H1 (cell line): ENCODE results near the gene ZNF385D. TPM values are rescaled to one million over a fixed set of nuclear protein-coding genes. Genes with fewer than 3 reads are reported as not detected.

Experiments used
- CTCF ChIA-PET: fragments of 300-600 bp; sonication (Branson Sonifier 250); formaldehyde crosslinking; loops from one replicate; lab custom pipeline; 2021; ENCODE audit not compliant: partially characterized antibody; lab: Charles Lee
- POLR2A ChIA-PET: fragments of 300-600 bp; sonication (Branson Sonifier 250); formaldehyde crosslinking; loops from one replicate; lab custom pipeline; 2021; ENCODE audit warnings: inconsistent platforms; ENCODE audit not compliant: partially characterized antibody; lab: Charles Lee
- DNase-seq, 2 experiments: peaks; one replicate each; pipeline versions ENCODE4 v3.0.0 to v3.0.0-alpha.2; 2010 to 2022; ENCODE audit warnings: low spot score in 2 of 2, low read depth in 1 of 2, mixed read lengths in 1 of 2
- FAIRE-seq: peaks from 2 replicates; lab custom pipeline; 2011; peaks lifted over from hg19 to GRCh38; lab: Jason Lieb, UNC
- H2AFZ ChIP-seq: 2 replicates; pipeline ENCODE4 v1.8.1; 2012; ENCODE audit warnings: low read length, inconsistent platforms
- H2AK5ac ChIP-seq: 2 replicates; pipeline ENCODE4 v1.6.1; 2013; ENCODE audit warnings: low read depth, low read length
- H2BK120ac ChIP-seq: replicated peaks from 2 replicates; pipeline ENCODE3; 2013; ENCODE audit warnings: low read depth, low read length, inconsistent platforms
- H2BK12ac ChIP-seq: 2 replicates; pipeline ENCODE4 v1.6.1; 2013; ENCODE audit warnings: low read depth, low read length
- H2BK15ac ChIP-seq: 2 replicates; pipeline ENCODE4 v1.6.1; 2013; ENCODE audit warnings: low read length
- H2BK20ac ChIP-seq: 2 replicates; pipeline ENCODE4 v1.6.1; 2013; ENCODE audit warnings: low read length
- H2BK5ac ChIP-seq: 2 replicates; pipeline ENCODE4 v1.6.1; 2013; ENCODE audit warnings: low read depth, low read length
- H3K14ac ChIP-seq: 2 replicates; pipeline ENCODE4 v1.6.1; 2013; ENCODE audit warnings: inconsistent platforms; ENCODE audit not compliant: insufficient read length
- H3K18ac ChIP-seq: 2 replicates; pipeline ENCODE4 v1.6.1; 2013; ENCODE audit warnings: low read length; ENCODE audit errors: extremely low read depth
- H3K23ac ChIP-seq: 2 replicates; pipeline ENCODE4 v1.6.1; 2013; ENCODE audit warnings: inconsistent platforms; ENCODE audit not compliant: insufficient read length
- H3K23me2 ChIP-seq: 2 replicates; pipeline ENCODE4 v1.6.1; 2013; ENCODE audit warnings: low read depth, low read length
- H3K27ac ChIP-seq: 2 replicates; pipeline ENCODE4 v1.6.1; 2011; ENCODE audit warnings: low read depth, low read length, inconsistent platforms
- H3K27me3 ChIP-seq, 4 experiments: replicated peaks in 1 of 4; 1 replicate in 1 of 4; 2 replicates in 3 of 4; pipeline versions ENCODE4 v1.6.1 to v1.8.1; 2011 to 2013; ENCODE audit warnings: low read length in 3 of 4, mild to moderate bottlenecking in 3 of 4, inconsistent platforms in 2 of 4, mixed read lengths in 2 of 4, moderate library complexity in 1 of 4; ENCODE audit not compliant: control insufficient read depth in 3 of 4, insufficient read depth in 3 of 4; ENCODE audit errors: extremely low read depth in 1 of 4
- H3K36me3 ChIP-seq, 4 experiments: 2 replicates each; pipeline versions ENCODE4 v1.6.1 to v1.8.1; 2011 to 2013; ENCODE audit warnings: mild to moderate bottlenecking in 4 of 4, low read length in 3 of 4, moderate library complexity in 2 of 4, control low read depth in 1 of 4, inconsistent platforms in 1 of 4; ENCODE audit not compliant: insufficient read depth in 4 of 4, control insufficient read depth in 2 of 4
- H3K4ac ChIP-seq: replicated peaks from 2 replicates; pipeline ENCODE3; 2013; ENCODE audit warnings: low read length, low read depth, mixed read lengths, inconsistent platforms; ENCODE audit not compliant: insufficient read length
- H3K4me1 ChIP-seq, 4 experiments: replicated peaks in 1 of 4; 1 replicate in 1 of 4; 2 replicates in 3 of 4; pipeline versions ENCODE4 v1.6.1 to v1.8.1; 2011 to 2013; ENCODE audit warnings: low read length in 3 of 4, inconsistent platforms in 2 of 4, mixed read lengths in 1 of 4; ENCODE audit not compliant: insufficient read depth in 4 of 4, control insufficient read depth in 3 of 4
- H3K4me2 ChIP-seq, 2 experiments: 2 replicates each; pipeline versions ENCODE4 v1.6.1 to v1.8.1; 2011 to 2013; ENCODE audit warnings: low read depth in 2 of 2, low read length in 2 of 2, control low read depth in 1 of 2, inconsistent platforms in 1 of 2, mild to moderate bottlenecking in 1 of 2; ENCODE audit not compliant: insufficient read depth in 1 of 2
- H3K4me3 ChIP-seq, 4 experiments: fragments of 200-600, 300-600 bp in 1 of 4; sonication (generic), shearing (Covaris generic), sonication (Bioruptor Twin) in 1 of 4; 2 replicates each; pipeline versions ENCODE4 v1.5.1 to v1.8.1; 2011 to 2016; ENCODE audit warnings: low read length in 4 of 4, low read depth in 3 of 4, control low read depth in 2 of 4, inconsistent platforms in 2 of 4, mild to moderate bottlenecking in 2 of 4, mixed read lengths in 1 of 4, moderate library complexity in 1 of 4; ENCODE audit not compliant: insufficient read depth in 2 of 4; ENCODE audit errors: extremely low read depth in 1 of 4
- H3K56ac ChIP-seq: replicated peaks from 2 replicates; pipeline ENCODE3; 2013; ENCODE audit warnings: low read depth, mild to moderate bottlenecking, mixed read lengths, low read length, inconsistent platforms; ENCODE audit not compliant: insufficient read length
- H3K79me1 ChIP-seq: 2 replicates; pipeline ENCODE4 v1.6.1; 2013; ENCODE audit warnings: low read depth, low read length, control low read depth
- H3K79me2 ChIP-seq, 2 experiments: 2 replicates each; pipeline versions ENCODE4 v1.6.1 to v1.8.1; 2012 to 2013; ENCODE audit warnings: low read length in 2 of 2, mild to moderate bottlenecking in 2 of 2, inconsistent platforms in 1 of 2; ENCODE audit not compliant: insufficient read depth in 2 of 2, control insufficient read depth in 1 of 2
- H3K9ac ChIP-seq, 4 experiments: replicated peaks in 1 of 4; 1 replicate in 1 of 4; 2 replicates in 3 of 4; pipeline versions ENCODE4 v1.6.1 to v1.8.1; 2011 to 2013; ENCODE audit warnings: low read depth in 3 of 4, low read length in 3 of 4, control low read depth in 2 of 4, mild to moderate bottlenecking in 2 of 4, moderate library complexity in 2 of 4, inconsistent platforms in 1 of 4; ENCODE audit errors: extremely low read depth in 1 of 4
- H3K9me3 ChIP-seq, 2 experiments: 2 replicates each; pipeline versions ENCODE4 v1.6.1 to v1.8.1; 2012 to 2013; ENCODE audit warnings: mild to moderate bottlenecking in 2 of 2, moderate library complexity in 2 of 2, control low read depth in 1 of 2, inconsistent platforms in 1 of 2, low read depth in 1 of 2, low read length in 1 of 2, mixed read lengths in 1 of 2; ENCODE audit not compliant: insufficient read depth in 2 of 2
- H4K20me1 ChIP-seq, 2 experiments: replicated peaks in 1 of 2; 2 replicates each; pipeline versions ENCODE3 to v1.8.1; 2011 to 2013; ENCODE audit warnings: inconsistent platforms in 2 of 2, low read length in 2 of 2, mild to moderate bottlenecking in 1 of 2; ENCODE audit not compliant: insufficient read depth in 2 of 2, control insufficient read depth in 1 of 2
- H4K5ac ChIP-seq: 2 replicates; pipeline ENCODE4 v1.6.1; 2013; ENCODE audit warnings: low read length, low read depth, mixed read lengths, inconsistent platforms; ENCODE audit not compliant: insufficient read length
- H4K8ac ChIP-seq: 2 replicates; pipeline ENCODE4 v1.8.0; 2013; ENCODE audit warnings: mild to moderate bottlenecking, moderate library complexity, low read length, inconsistent platforms; ENCODE audit not compliant: insufficient read depth; ENCODE audit errors: extremely low read depth
- H4K91ac ChIP-seq: replicated peaks from 2 replicates; pipeline ENCODE3; 2013; ENCODE audit warnings: low read length, mixed read lengths, inconsistent platforms; ENCODE audit not compliant: insufficient read length
- CEBPB ChIP-seq: IDR thresholded peaks from 2 replicates; pipeline ENCODE4 v1.6.1; 2012; ENCODE audit warnings: low read depth, low read length
- HDAC2 ChIP-seq, 2 experiments: fragments of 300-600 bp in 1 of 2; sonication (generic) in 1 of 2; IDR thresholded peaks; 2 replicates each; pipeline ENCODE4 v1.6.1; 2011 to 2012; ENCODE audit warnings: low read depth in 2 of 2, low read length in 2 of 2, mild to moderate bottlenecking in 2 of 2, moderate library complexity in 2 of 2, borderline replicate concordance in 1 of 2, inconsistent platforms in 1 of 2
- MAFK ChIP-seq: IDR thresholded peaks from 2 replicates; pipeline ENCODE4 v1.6.1; 2012; ENCODE audit warnings: low read depth, mild to moderate bottlenecking, improper control_type of control experiment, low read length
- POLR2AphosphoS5 ChIP-seq: IDR thresholded peaks from 2 replicates; pipeline ENCODE4 v1.6.1; 2011; ENCODE audit warnings: low read depth, low read length
- WGBS, 2 experiments: shearing (Covaris generic) in 1 of 2; methylation state at CpG; one replicate each; pipeline versions ENCODE4 v1.1.6 to v1.1.7; 2013 to 2015; ENCODE audit warnings: low lambda C conversion rate in 2 of 2, mixed read lengths in 2 of 2, inconsistent platforms in 1 of 2, low coverage in 1 of 2, missing lambda C conversion rate in 1 of 2; ENCODE audit not compliant: insufficient replicate concordance in 2 of 2, insufficient coverage in 1 of 2, insufficient read length in 1 of 2; ENCODE audit errors: extremely low coverage in 1 of 2, missing lambda C conversion rate in 1 of 2; 5-methylcytosine and 5-hydroxymethylcytosine counted together
- polyA plus RNA-seq, 7 experiments: library from polyadenylated mRNA; depleted of rRNA in 3 of 7; stranded (reverse) in 5 of 7; unstranded in 2 of 7; fragments of >200 nt in 5 of 7; fragments of 200-250 nt in 2 of 7; gene quantifications; 1 replicate in 5 of 7; 2 replicates in 1 of 7; 4 replicates in 1 of 7; pipeline versions ENCODE4 v1.2.1 to v1.2.3, GENCODE V29; 2011 to 2013; ENCODE audit warnings: missing spikeins in 2 of 7, mixed read lengths in 2 of 7
- total RNA-seq: library from RNA; stranded (reverse); fragmentation: NEBNext Ultra II Directional; extraction: Animal tissue kit (Norgen Biotek cat#: 25700); gene quantifications from 2 replicates; pipeline ENCODE4 v1.2.1, GENCODE V29; 2021

ZNF385D gene
- total and polyA plus RNA-seq, 2 of the 8 experiments (the other 6 are each of a cell fraction or from before 2014, with no cell fraction given), result 5.9 to 10.8 TPM

DNA sequence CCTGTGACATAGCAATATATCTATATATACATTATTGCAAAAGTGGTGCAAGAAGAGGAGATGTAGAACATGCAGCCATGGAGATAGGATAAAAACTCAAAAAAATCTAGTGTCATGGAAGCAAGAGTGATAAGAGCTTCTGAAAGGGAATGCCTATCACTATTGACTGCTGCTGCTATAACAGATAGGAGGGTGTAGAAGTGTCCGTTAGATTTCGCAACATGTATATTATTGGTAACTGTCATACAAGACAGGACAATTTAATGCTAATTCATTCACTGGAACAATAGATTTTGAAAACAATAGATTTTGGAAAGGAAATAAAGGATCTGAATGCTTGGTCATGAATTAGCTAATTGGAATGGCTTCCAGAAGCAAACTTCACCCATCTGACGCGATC lies 224.5 kb downstream of the ZNF385D start:
- Histone ChIP-seq H3K23ac (no peak overlapping the region), H4K8ac (no peak overlapping the region), H3K79me2 (no peaks in the 10 kb centered on the region), H4K91ac (no peak overlapping the region), H3K9me3 (no peaks in the 10 kb centered on the region), H3K9ac (no peak overlapping the region), H3K4me2 (no peak overlapping the region), H4K5ac (no peak overlapping the region), H2AK5ac (no peak overlapping the region), H3K23me2 (no peaks in the 10 kb centered on the region), H2BK20ac (no peak overlapping the region), H3K4me1 (no peaks in the 10 kb centered on the region), H3K4ac (no peak overlapping the region), H3K56ac (no peak overlapping the region), H2BK12ac (no peak overlapping the region), H2AFZ (no peak overlapping the region), H2BK120ac (no peak overlapping the region), H4K20me1 (no peaks in the 10 kb centered on the region), H2BK15ac (no peak overlapping the region), H3K27ac (no peak overlapping the region), H3K36me3 (no peaks in the 10 kb centered on the region), H3K18ac (no peak overlapping the region), H3K27me3 (no peaks in the 10 kb centered on the region), H3K14ac (no peak overlapping the region), H3K4me3 (no peak overlapping the region), H2BK5ac (no peak overlapping the region), H3K79me1 (no peaks in the 10 kb centered on the region)
- ChIA-PET POLR2A (interaction anchor here (1.4 kb wide), 1 partner anchor 17 kb away, joined by 3 read pairs; no protein-coding TSS in a partner anchor), CTCF (no interaction called here)
- TF ChIP-seq CEBPB (peak; percentile 42; the same call in 1 of the 2 replicates), POLR2AphosphoS5 (no peak), HDAC2 (IDR thresholded peaks at IDR 0.05; ENCODE audit: borderline replicate concordance in 1 of 2, low read depth in 2 of 2, low read length in 2 of 2) (no peak), MAFK (no peak)
- DNase-seq (no peak), FAIRE-seq (no peak)
- 98% methylated on average over 4 of the region's 4 CpGs; no CpG with 5 or more reads in 1 of the 2 experiments for WGBS, 2 experiments
